ENCODE measurements around the gene CLCN5.

The CLCN5 gene

DNA sequence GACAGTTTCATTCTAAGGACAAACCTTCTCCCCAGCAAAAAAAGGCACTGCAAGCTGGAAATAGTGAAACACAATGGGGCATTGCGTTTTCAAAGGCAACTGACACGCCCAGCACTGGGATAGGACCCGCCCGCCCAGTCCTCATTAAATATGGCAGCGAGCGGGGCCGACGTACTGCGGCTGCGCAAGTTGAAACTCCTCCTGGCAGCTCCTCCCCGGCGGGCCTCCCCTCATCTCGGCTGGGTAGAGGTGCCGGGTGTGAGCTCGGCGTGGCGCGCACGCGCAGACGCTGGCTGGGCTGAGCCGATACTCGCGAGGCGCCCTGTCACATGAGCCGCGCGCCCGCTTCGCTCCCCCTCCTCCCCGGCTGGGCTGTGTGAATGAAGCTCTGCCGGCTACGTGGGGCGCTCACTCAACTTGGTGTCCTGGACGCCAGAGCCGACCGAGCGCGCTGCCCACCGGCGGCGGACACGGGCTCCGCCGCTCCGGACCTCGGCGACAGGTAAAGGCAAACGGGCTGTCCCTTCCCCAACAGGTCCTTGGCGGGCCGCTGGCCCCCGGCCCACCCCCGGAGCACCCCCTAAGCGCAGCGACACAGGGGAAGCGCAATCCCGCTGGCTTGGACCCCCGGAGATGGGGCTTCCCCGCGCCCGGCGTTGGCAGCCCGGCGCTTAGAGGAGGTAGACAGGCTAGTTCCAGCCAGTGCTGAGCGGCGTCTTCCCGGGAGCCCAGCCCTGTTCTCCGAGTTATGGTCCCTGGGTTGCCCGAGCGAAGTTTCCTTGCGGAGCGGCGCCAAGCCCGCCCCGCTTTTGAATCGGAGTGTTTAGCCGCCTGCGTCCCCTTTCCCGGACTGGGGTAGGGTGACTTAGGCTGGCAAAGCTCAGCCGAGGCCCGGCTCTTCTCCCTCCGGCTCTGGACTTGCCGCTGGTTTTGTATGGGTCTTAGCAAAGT is at the start of gene CLCN5:
TSS of gene CLCN5 (plus strand) at position 306 of the 951 bp plus-strand sequence. CDS start 2,703 bp downstream, outside the sequence.
- DNase-seq = peak; percentile 79 to 96 (median 93)

- DNase-seq = peak; percentile 34 to 82 (median 47)
Measured at GRCh38 chrX:49876750-49877149, 45.6 kb upstream of the CLCN5 start.

DNA sequence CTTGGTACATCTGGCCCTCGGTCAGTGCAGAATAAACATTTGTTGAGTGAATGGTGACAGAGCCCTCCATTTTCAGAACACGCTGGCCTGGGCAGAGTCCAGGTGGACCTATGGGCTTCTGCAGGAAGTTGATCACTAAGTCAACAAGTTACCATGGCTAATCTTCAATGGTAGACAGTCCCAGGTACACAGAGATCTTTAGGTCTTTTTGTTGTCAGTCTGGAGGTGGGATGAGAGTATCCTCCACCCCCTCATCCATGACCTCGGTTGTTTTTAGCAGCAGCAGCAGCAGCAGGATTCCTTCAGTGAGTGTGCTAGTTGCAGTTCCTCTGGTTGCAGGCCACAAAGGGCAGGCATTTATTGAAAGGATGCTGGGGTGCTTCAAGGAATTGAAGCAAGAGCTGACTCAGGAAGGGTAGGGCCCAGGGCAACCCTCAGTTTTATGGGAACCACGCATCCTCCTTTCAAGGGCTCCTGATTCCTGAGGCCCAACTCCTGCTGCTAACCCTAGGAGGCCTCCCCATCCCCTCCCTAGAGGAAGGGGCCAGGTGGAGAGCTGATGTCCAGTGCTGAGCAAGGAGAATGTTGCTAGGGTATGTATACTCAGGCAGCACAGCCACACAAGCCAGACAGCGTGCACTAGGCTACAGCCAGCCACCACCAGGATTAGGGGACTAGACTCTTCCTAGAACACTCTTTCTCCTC is 44.8 kb upstream of the CLCN5 start:
- no peak for DNase-seq

- no peak for DNase-seq
Measured at GRCh38 chrX:49878128-49878833, 44.1 kb upstream of the CLCN5 start.

GRCh38 chrX:49878834-49879655 is 43.4 kb upstream of the CLCN5 start, which contains the start of gene USP27X:
TSS of gene USP27X (plus strand) at chrX:49879484. CDS start at chrX:49880308, 824 bp downstream.
- peak; percentile 51 to 96 (median 90) for DNase-seq

GRCh38 chrX:49879656-49880277 is 42.6 kb upstream of the CLCN5 start:
- DNase-seq = peak in 1 of 3 experiments; percentile 52

- no peak for DNase-seq
Measured at GRCh38 chrX:49880668-49881067, 41.7 kb upstream of the CLCN5 start.

- peak; percentile 45 to 80 (median 56) for DNase-seq
Measured at GRCh38 chrX:49884290-49884862, 38.0 kb upstream of the CLCN5 start.

- DNase-seq = no peak
Measured at GRCh38 chrX:49892542-49892941, 29.9 kb upstream of the CLCN5 start.

- DNase-seq = no peak
Measured at GRCh38 chrX:49896951-49897350, 25.4 kb upstream of the CLCN5 start.

DNA sequence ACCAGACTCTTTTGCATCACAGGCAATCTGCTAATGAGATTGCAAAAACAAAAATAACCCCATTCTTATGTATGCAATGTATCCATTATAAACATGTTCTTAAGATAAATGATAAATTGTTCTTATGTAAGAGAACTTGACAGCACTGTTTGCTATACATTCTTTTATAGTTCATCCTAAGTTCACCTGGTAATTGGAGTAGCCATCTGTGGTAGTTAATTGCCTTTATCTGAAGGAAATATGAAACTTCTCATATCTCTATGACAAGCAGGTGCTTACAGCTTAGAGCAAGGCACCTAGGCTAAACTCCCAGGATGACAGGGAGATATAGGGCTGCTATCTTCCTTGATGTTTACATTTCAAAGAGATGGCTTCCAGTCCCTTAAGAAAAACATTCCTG is 21.3 kb upstream of the CLCN5 start:
- DNase-seq = peak in 2 of 3 experiments; percentile 31 to 56

DNA sequence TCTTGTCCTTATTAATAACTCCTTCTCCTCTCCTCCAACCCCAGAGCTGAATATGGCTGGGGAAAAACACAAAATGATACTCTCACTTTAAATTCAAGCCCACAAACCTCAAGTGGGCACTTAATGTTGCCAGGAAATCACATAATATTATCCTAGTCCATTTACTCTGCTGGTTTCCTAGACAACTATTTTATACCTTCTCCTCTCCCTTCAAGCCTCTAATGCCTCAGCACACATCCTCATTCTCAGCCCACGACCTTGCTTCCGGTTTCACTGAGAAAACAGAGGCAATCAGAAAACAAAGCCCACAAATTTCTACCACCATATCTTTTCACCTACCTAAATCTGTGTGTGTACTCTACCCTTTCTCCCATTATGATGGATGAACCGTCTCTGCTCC is 12.1 kb upstream of the CLCN5 start:
- DNase-seq = peak; percentile 67 to 93 (median 71)

DNA sequence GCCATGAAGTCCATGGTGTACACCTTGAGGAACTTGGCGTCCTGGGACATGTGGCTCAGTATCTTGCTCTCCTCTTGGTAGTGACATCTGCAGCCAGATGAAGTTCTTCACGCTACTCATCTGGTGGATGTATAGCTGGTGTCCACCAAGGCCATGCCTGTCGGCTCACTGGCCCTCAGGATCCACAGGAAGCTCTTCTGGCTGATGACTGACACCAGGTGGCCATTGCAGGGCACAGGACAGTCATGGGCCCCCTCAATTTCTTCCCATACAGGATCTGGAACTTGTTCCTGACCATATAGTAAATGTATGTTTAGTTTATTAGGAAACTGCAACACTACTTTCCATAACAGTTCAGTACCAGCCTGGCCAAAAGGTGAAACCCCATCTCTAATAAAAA is 10.3 kb upstream of the CLCN5 start:
- peak in 1 of 3 experiments; percentile 23 for DNase-seq

GRCh38 chrX:49912861-49913260 is 9.5 kb upstream of the CLCN5 start:
- no peak for DNase-seq

GRCh38 chrX:49915361-49916222 is 6.8 kb upstream of the CLCN5 start:
- peak; percentile 25 to 78 (median 28) for DNase-seq

DNA sequence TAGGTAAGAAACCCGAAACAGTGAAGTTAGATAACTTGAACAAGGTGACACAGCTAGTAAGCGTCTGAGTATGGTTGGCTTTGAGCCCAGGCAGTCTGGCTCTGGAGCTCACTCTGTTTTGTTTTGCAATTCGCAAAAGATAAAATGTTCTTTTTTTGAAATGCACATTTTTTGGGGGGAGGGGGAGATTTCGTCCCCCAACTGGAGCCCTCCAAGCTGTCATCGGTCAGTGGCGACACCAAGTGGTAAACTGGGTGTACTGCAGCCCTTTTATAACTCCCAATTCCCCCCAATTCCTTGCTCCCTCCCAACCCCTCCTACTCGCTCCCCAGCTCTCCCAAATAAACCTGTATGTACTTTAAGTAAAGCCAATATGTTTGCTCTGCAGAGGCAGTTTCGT is 2.8 kb upstream of the CLCN5 start:
- DNase-seq = peak in 2 of 3 experiments; percentile 32 to 66

DNA sequence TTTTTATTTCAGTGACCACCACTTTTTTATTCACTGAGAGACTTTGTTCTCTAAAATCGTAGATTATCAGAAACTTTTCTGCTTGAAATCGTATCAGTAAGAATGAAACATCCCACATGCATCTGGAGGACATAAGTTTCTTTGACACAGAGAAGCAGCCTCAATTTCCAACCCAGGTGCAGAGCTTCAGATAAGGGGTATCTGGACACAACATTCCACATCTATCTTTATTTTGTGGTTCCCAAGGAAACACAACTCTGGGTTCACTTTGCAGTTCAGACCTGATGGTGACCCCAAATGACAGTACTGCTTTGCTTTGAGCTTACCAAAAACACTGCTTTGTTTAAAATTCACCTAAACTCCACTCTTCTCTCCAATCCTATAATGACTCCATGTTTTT is 1.3 kb upstream of the CLCN5 start:
- DNase-seq = no peak

GRCh38 chrX:49925176-49925575 is 2.8 kb downstream of the CLCN5 start:
- no peak for DNase-seq

DNA sequence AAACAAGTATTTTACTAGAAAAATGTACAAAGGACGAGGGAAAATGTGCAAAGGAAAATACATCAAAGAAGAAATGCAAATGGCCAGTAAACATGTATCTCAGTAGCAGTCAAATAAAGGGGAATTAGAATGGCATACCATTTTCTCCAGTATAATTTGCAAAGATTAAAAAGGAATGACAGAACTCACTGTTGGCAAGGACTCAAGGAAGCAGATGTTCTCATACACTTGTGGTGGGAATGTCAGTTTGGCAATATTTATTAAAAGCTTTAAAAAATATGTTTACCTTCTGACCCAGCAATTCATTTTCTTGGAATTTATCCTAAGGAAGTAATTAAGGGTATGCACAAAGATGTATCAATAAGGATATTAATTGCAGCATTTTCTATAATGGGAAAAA is 7.6 kb downstream of the CLCN5 start:
- no peak for DNase-seq

DNA sequence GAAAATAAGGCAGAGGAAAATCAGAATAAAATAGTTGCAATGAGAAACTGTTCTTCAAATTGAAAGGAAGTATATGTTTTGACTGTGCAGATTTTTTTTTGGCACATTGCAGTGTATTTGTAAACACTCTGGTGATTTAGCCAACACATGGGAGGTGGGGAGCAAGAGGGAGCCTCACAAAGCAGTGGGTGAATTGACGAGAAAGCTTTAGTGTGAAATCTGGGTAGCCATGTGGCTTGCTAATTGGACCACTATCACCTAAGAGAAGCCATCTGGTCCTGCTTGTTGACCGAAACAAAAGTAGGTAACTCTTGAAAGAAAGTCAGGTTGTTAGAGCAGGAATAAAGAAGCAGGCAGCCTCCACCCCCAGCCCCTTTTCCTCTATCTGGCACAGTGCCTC is 10.4 kb downstream of the CLCN5 start:
- no peak for DNase-seq

Data from NCI-H1417 (cell line).